Measurements from ENCODE around the gene UBE2O.

The UBE2O gene

GRCh38 chr17:76414334-76415295, 38.3 kb downstream of the UBE2O start:
- no peak for DNase-seq (ENCODE audit: low read depth)

- DNase-seq (ENCODE audit: low read depth) = no peak
Measured at GRCh38 chr17:76411247-76411646, 41.7 kb downstream of the UBE2O start.

- no peak for DNase-seq (ENCODE audit: low read depth)
Measured at GRCh38 chr17:76410328-76410965, 42.5 kb downstream of the UBE2O start.

GRCh38 chr17:76408037-76408849, 44.7 kb downstream of the UBE2O start:
- DNase-seq (ENCODE audit: low read depth) = peak; percentile 9

GRCh38 chr17:76407509-76407908, 45.4 kb downstream of the UBE2O start:
- no peak for DNase-seq (ENCODE audit: low read depth)

GRCh38 chr17:76405967-76406647, 46.8 kb downstream of the UBE2O start:
- no peak for DNase-seq (ENCODE audit: low read depth)

- no peak for DNase-seq (ENCODE audit: low read depth)
Measured at GRCh38 chr17:76405607-76405966, 47.4 kb downstream of the UBE2O start.

- no peak for DNase-seq (ENCODE audit: low read depth)
Measured at GRCh38 chr17:76404976-76405563, 47.9 kb downstream of the UBE2O start.

GRCh38 chr17:76404256-76404655, 48.7 kb downstream of the UBE2O start:
- DNase-seq (ENCODE audit: low read depth) = no peak

- DNase-seq (ENCODE audit: low read depth) = no peak
Measured at GRCh38 chr17:76402711-76403110, 50.2 kb downstream of the UBE2O start.

GRCh38 chr17:76399175-76400172, 53.5 kb downstream of the UBE2O start:
- DNase-seq (ENCODE audit: low read depth) = no peak

- DNase-seq (ENCODE audit: low read depth) = no peak
Measured at GRCh38 chr17:76398523-76399174, 54.3 kb downstream of the UBE2O start.

- peak; percentile 65 for DNase-seq (ENCODE audit: low read depth)
Measured at GRCh38 chr17:76397687-76398522, 55.0 kb downstream of the UBE2O start.

GRCh38 chr17:76397184-76397583, 55.8 kb downstream of the UBE2O start:
- no peak for DNase-seq (ENCODE audit: low read depth)

- no peak for DNase-seq (ENCODE audit: low read depth)
Measured at GRCh38 chr17:76395980-76396379, 57.0 kb downstream of the UBE2O start.

- DNase-seq (ENCODE audit: low read depth) = no peak
Measured at GRCh38 chr17:76394166-76394565, 58.8 kb downstream of the UBE2O start.

- DNase-seq (ENCODE audit: low read depth) = no peak
Measured at GRCh38 chr17:76391200-76391715, 61.7 kb downstream of the UBE2O start.

- no peak for DNase-seq (ENCODE audit: low read depth)
Measured at GRCh38 chr17:76390003-76390421, 62.9 kb downstream of the UBE2O start.

Measured in stromal cell of bone marrow (primary cell).